Esophagus squamous epithelium (tissue), 4 donors: ENCODE data around the gene LRP4.

Source experiments
- CTCF ChIP-seq, 6 experiments: fragments of 450-650 bp in 4 of 6; fragments of 200-600 bp in 2 of 6; sonication (generic) in 2 of 6; IDR thresholded peaks; one replicate each; pipeline ENCODE4 v1.5.1; 2016 to 2019; ENCODE audit warnings: antibody characterized with exemption in 6 of 6, mild to moderate bottlenecking in 4 of 6, moderate library complexity in 4 of 6
- POLR2A ChIP-seq, 4 donors: fragments of 450-650 bp; IDR thresholded peaks; one replicate each; pipeline ENCODE4 v1.6.1; 2017; ENCODE audit warnings: antibody characterized with exemption in 4 of 4, mild to moderate bottlenecking in 4 of 4, moderate library complexity in 3 of 4

GRCh38 chr11:46836431-46836830, 81.9 kb downstream of the LRP4 start:
- TF ChIP-seq POLR2A (IDR thresholded peaks at IDR 0.05) (no peak), CTCF (IDR thresholded peaks at IDR 0.05) (no peak)
